ENCODE measurements around the gene CBX6.

CBX6 gene

DNA sequence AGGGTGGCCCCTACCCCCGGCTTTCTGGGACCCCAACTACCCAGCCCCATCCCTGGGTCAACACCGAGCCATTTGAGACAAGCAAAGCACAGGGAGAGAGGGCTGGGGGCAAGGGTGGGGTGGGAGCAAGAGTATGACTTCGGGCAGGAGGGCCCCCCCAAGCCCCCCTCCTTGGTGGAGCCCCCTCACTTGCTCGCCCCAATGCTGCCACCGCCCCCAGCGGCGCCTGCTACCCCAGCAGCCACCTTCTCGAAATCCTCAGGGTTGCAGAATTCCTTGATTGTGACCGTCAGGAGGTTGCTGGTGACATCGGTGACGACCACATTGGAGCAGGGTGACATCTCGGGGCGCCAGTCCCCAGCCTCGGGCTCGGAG, 6.0 kb downstream of the CBX6 start:
- Histone ChIP-seq H3K9ac (ENCODE audit: low read depth, low read length, poor library complexity) (no peak overlapping the region), H3K14ac (ENCODE audit: low read length) (no peak overlapping the region), H3K36me3 (replicated peaks in 1 of 2; ENCODE audit: control insufficient read depth in 2 of 2, insufficient read depth in 2 of 2, low read length in 2 of 2) (peaks cover 34 to 53% of the 10 kb centered on the region in 2 donors), H2AK5ac (ENCODE audit: low read depth, low read length) (no peak overlapping the region), H3K4me2 (ENCODE audit: insufficient read depth, low read length, poor library complexity, severe bottlenecking) (no peak overlapping the region), H4K8ac (ENCODE audit: low read depth, low read length) (no peak overlapping the region), H3K27ac (replicated peaks; ENCODE audit: low read length) (no peak overlapping the region), H4K91ac (ENCODE audit: low read depth, low read length, poor library complexity) (no peak overlapping the region), H3K23ac (ENCODE audit: low read depth, low read length, poor library complexity) (peak overlapping the region; percentile 59), H3K4me1 (ENCODE audit: control insufficient read depth in 2 of 2, insufficient read depth in 1 of 2, low read depth in 1 of 2, low read length in 2 of 2) (peaks cover 13 to 31% of the 10 kb centered on the region in 2 donors), H2BK5ac (ENCODE audit: low read length) (no peak overlapping the region), H2BK12ac (ENCODE audit: low read length) (no peak overlapping the region), H2AFZ (ENCODE audit: low read length) (no peak overlapping the region), H3K4me3 (ENCODE audit: low read length in 2 of 2) (no peak overlapping the region), H3K18ac (ENCODE audit: low read length) (no peak overlapping the region), H2BK120ac (ENCODE audit: low read depth, low read length) (no peak overlapping the region), H3K4ac (ENCODE audit: low read length) (no peak overlapping the region), H3K79me1 (ENCODE audit: low read depth, low read length) (peaks cover 19% of the 10 kb centered on the region), H2BK15ac (ENCODE audit: low read length) (no peak overlapping the region), H3K27me3 (ENCODE audit: control insufficient read depth in 3 of 3, insufficient read depth in 3 of 3, low read depth in 1 of 3, low read length in 3 of 3) (no peaks in the 10 kb centered on the region), H3K9me3 (replicated peaks in 1 of 2; ENCODE audit: control insufficient read depth in 2 of 2, insufficient read depth in 1 of 2, low read depth in 1 of 2, low read length in 2 of 2) (no peaks in the 10 kb centered on the region)
- DNase-seq (ENCODE audit: low spot score) = no peak
- WGBS, 2 donors (ENCODE audit: extremely low coverage in 2 of 2, insufficient read length in 2 of 2, insufficient replicate concordance in 1 of 2) = no CpG with 5 or more reads among the region's 15 CpGs

DNA sequence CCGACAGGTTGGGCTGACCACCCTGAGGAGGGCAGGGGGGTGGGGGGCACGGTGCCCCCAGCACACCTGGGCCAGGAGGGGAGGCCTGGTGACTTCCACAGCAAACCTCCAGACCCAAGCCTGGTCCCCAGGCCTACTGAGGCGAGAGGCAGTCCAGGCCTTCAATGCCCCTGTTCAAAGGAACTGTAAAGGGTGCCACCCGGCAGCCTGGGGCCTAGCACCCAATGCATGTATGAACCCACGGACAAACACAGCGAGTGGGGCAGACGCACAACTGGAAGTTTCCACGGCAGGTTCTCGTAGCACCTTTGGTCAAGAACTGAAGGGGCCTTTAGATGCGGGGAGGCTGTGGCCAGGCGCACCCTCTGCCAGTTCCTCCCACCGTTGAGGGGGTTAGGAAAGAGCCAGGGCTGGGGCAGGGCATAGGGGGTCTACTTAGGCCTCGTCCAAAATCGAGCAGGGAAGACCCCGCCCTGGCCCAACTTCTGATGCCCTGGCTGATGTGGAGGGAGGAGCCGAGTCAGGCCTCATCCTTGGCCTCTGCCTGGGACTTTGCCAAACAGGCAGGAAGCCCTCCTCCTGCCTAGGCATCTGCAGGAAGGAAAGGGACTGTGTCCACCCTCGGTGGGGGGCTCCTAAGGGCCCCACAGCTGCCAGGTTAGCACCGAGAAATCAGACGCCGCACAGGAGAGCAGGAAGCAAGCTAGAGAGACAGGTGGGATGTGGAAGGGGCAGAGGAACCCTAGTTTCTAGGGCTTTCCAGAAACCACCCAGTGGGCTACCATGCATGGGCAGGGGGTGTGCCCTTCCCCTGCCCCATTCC, 6.6 kb downstream of the CBX6 start:
- H2BK12ac ChIP-seq (ENCODE audit: low read length) = no peak overlapping the region
- no peaks in the 10 kb centered on the region for H3K27me3 ChIP-seq (ENCODE audit: control insufficient read depth in 3 of 3, insufficient read depth in 3 of 3, low read depth in 1 of 3, low read length in 3 of 3)
- no CpG with 5 or more reads among the region's 20 CpGs for WGBS, 2 donors (ENCODE audit: extremely low coverage in 2 of 2, insufficient read length in 2 of 2, insufficient replicate concordance in 1 of 2)

DNA sequence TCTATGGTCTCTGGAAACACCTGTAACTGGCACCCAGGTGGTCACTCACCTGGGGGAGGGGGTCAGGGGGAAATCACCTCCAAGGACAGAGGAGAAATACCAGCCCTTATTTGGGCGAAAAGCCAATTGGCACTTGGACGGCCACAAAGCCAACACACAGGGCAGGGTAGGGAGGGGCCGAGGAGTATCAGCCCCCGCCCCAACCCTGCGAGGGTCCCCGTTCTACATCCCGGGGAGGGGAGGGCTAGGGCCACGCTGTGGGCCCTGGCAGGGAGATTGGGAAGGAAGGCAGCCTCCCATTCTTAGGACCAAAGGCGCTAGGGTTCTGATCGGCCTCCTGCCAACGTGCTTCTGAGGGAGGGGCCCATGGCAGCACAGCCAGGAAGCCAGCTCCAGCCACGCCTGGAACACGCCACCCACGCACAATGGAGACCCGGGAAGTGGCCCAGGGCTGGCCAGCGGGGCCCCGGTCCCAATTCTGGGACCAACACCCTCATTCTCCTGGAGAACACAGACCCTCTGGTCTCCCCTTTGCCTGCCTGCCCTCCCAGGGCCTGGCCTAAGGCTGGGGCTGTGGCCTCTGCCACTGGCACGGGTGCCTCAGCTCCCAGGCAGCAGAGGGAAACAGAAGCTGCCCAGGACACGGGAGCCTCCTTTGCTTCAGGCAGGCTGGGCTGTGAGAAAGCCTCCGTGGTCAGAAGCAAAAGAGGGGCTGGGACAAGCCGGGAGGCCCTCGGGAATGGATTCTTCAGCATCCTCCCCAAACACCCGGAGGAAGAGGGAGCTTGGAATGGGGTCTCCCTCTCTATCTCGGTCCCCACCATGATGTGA, 7.4 kb downstream of the CBX6 start:
- Histone ChIP-seq H3K18ac (ENCODE audit: low read length) (peak overlapping the region; percentile 41), H3K9me3 (replicated peaks in 1 of 2; ENCODE audit: control insufficient read depth in 2 of 2, insufficient read depth in 1 of 2, low read depth in 1 of 2, low read length in 2 of 2) (no peaks in the 10 kb centered on the region), H3K4ac (ENCODE audit: low read length) (no peak overlapping the region), H3K79me1 (ENCODE audit: low read depth, low read length) (peaks cover 19% of the 10 kb centered on the region), H2BK15ac (ENCODE audit: low read length) (no peak overlapping the region), H3K4me2 (ENCODE audit: insufficient read depth, low read length, poor library complexity, severe bottlenecking) (no peak overlapping the region), H3K36me3 (replicated peaks in 1 of 2; ENCODE audit: control insufficient read depth in 2 of 2, insufficient read depth in 2 of 2, low read length in 2 of 2) (peaks cover 30 to 47% of the 10 kb centered on the region in 2 donors), H3K4me3 (ENCODE audit: low read length in 2 of 2) (no peak overlapping the region), H4K8ac (ENCODE audit: low read depth, low read length) (no peak overlapping the region), H3K23ac (ENCODE audit: low read depth, low read length, poor library complexity) (peak overlapping the region; percentile 44), H3K27me3 (ENCODE audit: control insufficient read depth in 3 of 3, insufficient read depth in 3 of 3, low read depth in 1 of 3, low read length in 3 of 3) (no peaks in the 10 kb centered on the region), H2BK5ac (ENCODE audit: low read length) (no peak overlapping the region), H2BK12ac (ENCODE audit: low read length) (no peak overlapping the region), H2AK5ac (ENCODE audit: low read depth, low read length) (no peak overlapping the region), H3K14ac (ENCODE audit: low read length) (no peak overlapping the region), H2BK120ac (ENCODE audit: low read depth, low read length) (no peak overlapping the region), H3K4me1 (ENCODE audit: control insufficient read depth in 2 of 2, insufficient read depth in 1 of 2, low read depth in 1 of 2, low read length in 2 of 2) (peaks cover 6 to 33% of the 10 kb centered on the region in 2 donors), H3K9ac (ENCODE audit: low read depth, low read length, poor library complexity) (peak overlapping the region; percentile 75), H4K91ac (ENCODE audit: low read depth, low read length, poor library complexity) (no peak overlapping the region), H3K27ac (replicated peaks; ENCODE audit: low read length) (no peak overlapping the region), H2AFZ (ENCODE audit: low read length) (no peak overlapping the region)
- no peak for DNase-seq (ENCODE audit: low spot score)
- no CpG with 5 or more reads among the region's 24 CpGs for WGBS, 2 donors (ENCODE audit: extremely low coverage in 2 of 2, insufficient read length in 2 of 2, insufficient replicate concordance in 1 of 2)

More for the DNA sequence above, 6.6 kb downstream of the CBX6 start:
- Histone ChIP-seq H3K18ac (ENCODE audit: low read length) (no peak overlapping the region), H4K8ac (ENCODE audit: low read depth, low read length) (no peak overlapping the region), H3K79me1 (ENCODE audit: low read depth, low read length) (peaks cover 19% of the 10 kb centered on the region), H3K4me2 (ENCODE audit: insufficient read depth, low read length, poor library complexity, severe bottlenecking) (no peak overlapping the region), H2BK5ac (ENCODE audit: low read length) (no peak overlapping the region), H2BK120ac (ENCODE audit: low read depth, low read length) (no peak overlapping the region), H3K4me1 (ENCODE audit: control insufficient read depth in 2 of 2, insufficient read depth in 1 of 2, low read depth in 1 of 2, low read length in 2 of 2) (peaks cover 7 to 29% of the 10 kb centered on the region in 2 donors), H3K27ac (replicated peaks; ENCODE audit: low read length) (no peak overlapping the region), H3K9me3 (replicated peaks in 1 of 2; ENCODE audit: control insufficient read depth in 2 of 2, insufficient read depth in 1 of 2, low read depth in 1 of 2, low read length in 2 of 2) (no peaks in the 10 kb centered on the region), H2AK5ac (ENCODE audit: low read depth, low read length) (no peak overlapping the region), H3K23ac (ENCODE audit: low read depth, low read length, poor library complexity) (peak overlapping the region; percentile 44), H3K36me3 (replicated peaks in 1 of 2; ENCODE audit: control insufficient read depth in 2 of 2, insufficient read depth in 2 of 2, low read length in 2 of 2) (peaks cover 34 to 53% of the 10 kb centered on the region in 2 donors), H3K4ac (ENCODE audit: low read length) (no peak overlapping the region), H4K91ac (ENCODE audit: low read depth, low read length, poor library complexity) (no peak overlapping the region), H2BK15ac (ENCODE audit: low read length) (no peak overlapping the region), H3K9ac (ENCODE audit: low read depth, low read length, poor library complexity) (no peak overlapping the region), H3K4me3 (ENCODE audit: low read length in 2 of 2) (no peak overlapping the region), H2AFZ (ENCODE audit: low read length) (no peak overlapping the region), H3K14ac (ENCODE audit: low read length) (no peak overlapping the region)
- DNase-seq (ENCODE audit: low spot score) = no peak

- H2BK15ac ChIP-seq (ENCODE audit: low read length) = no peak overlapping the region
- peaks cover 19% of the 10 kb centered on the region for H3K79me1 ChIP-seq (ENCODE audit: low read depth, low read length)
- WGBS, 2 donors (ENCODE audit: extremely low coverage in 2 of 2, insufficient read length in 2 of 2, insufficient replicate concordance in 1 of 2) = no CpG with 5 or more reads among the region's 12 CpGs
- H3K9ac ChIP-seq (ENCODE audit: low read depth, low read length, poor library complexity) = no peak overlapping the region
- peak overlapping the region; percentile 9 for H4K8ac ChIP-seq (ENCODE audit: low read depth, low read length)
- no peak overlapping the region for H3K14ac ChIP-seq (ENCODE audit: low read length)
- H3K18ac ChIP-seq (ENCODE audit: low read length) = no peak overlapping the region
- peak overlapping the region; percentile 4 for H3K4me2 ChIP-seq (ENCODE audit: insufficient read depth, low read length, poor library complexity, severe bottlenecking)
- H2BK12ac ChIP-seq (ENCODE audit: low read length) = no peak overlapping the region
- peaks cover 4 to 36% of the 10 kb centered on the region in 2 donors for H3K4me1 ChIP-seq (ENCODE audit: control insufficient read depth in 2 of 2, insufficient read depth in 1 of 2, low read depth in 1 of 2, low read length in 2 of 2)
- no peak overlapping the region for H2AFZ ChIP-seq (ENCODE audit: low read length)
- H3K36me3 ChIP-seq (replicated peaks in 1 of 2; ENCODE audit: control insufficient read depth in 2 of 2, insufficient read depth in 2 of 2, low read length in 2 of 2) = peaks cover 25 to 38% of the 10 kb centered on the region in 2 donors
- H2BK120ac ChIP-seq (ENCODE audit: low read depth, low read length) = no peak overlapping the region
- H4K91ac ChIP-seq (ENCODE audit: low read depth, low read length, poor library complexity) = no peak overlapping the region
- H3K27ac ChIP-seq (replicated peaks; ENCODE audit: low read length) = no peak overlapping the region
- no peaks in the 10 kb centered on the region for H3K27me3 ChIP-seq (ENCODE audit: control insufficient read depth in 3 of 3, insufficient read depth in 3 of 3, low read depth in 1 of 3, low read length in 3 of 3)
- peak overlapping the region; percentile 31 for H2AK5ac ChIP-seq (ENCODE audit: low read depth, low read length)
- DNase-seq (ENCODE audit: low spot score) = no peak
- H3K9me3 ChIP-seq (replicated peaks in 1 of 2; ENCODE audit: control insufficient read depth in 2 of 2, insufficient read depth in 1 of 2, low read depth in 1 of 2, low read length in 2 of 2) = no peaks in the 10 kb centered on the region
- H3K23ac ChIP-seq (ENCODE audit: low read depth, low read length, poor library complexity) = no peak overlapping the region
- H3K4ac ChIP-seq (ENCODE audit: low read length) = no peak overlapping the region
- no peak overlapping the region for H2BK5ac ChIP-seq (ENCODE audit: low read length)
- H3K4me3 ChIP-seq (ENCODE audit: low read length in 2 of 2) = no peak overlapping the region
Measured at GRCh38 chr22:38863531-38864131, 8.4 kb downstream of the CBX6 start.
